OCI-LY1 (cell line): ENCODE results near the gene STK39.

ENCODE experiments used
- H2AFZ ChIP-seq: fragments of 200-600 bp; sonication (generic), shearing (Covaris generic); 2 replicates; pipeline ENCODE4 v1.6.0; 2014; ENCODE audit warnings: antibody characterized with exemption, mild to moderate bottlenecking, low read length
- H3F3A ChIP-seq: fragments of 200-600 bp; sonication (generic), shearing (Covaris generic); 2 replicates; pipeline ENCODE4 v1.6.0; 2014; ENCODE audit warnings: mild to moderate bottlenecking, antibody characterized with exemption, low read length, moderate library complexity; ENCODE audit not compliant: insufficient read depth
- H3K27ac ChIP-seq: fragments of 200-600 bp; sonication (generic); 2 replicates; pipeline ENCODE4 v1.5.1; 2014; ENCODE audit warnings: low read length, mixed run types, mild to moderate bottlenecking, low read depth; ENCODE audit not compliant: poor library complexity, severe bottlenecking
- H3K27me3 ChIP-seq: fragments of 200-600 bp; sonication (generic); 2 replicates; pipeline ENCODE4 v1.6.0; 2014; ENCODE audit warnings: antibody characterized with exemption, mild to moderate bottlenecking, low read length, moderate library complexity; ENCODE audit not compliant: insufficient read depth
- H3K36me3 ChIP-seq: fragments of 200-600 bp; sonication (generic); 2 replicates; pipeline ENCODE4 v1.6.1; 2014; ENCODE audit warnings: mild to moderate bottlenecking, antibody characterized with exemption, low read length, moderate library complexity, mixed read lengths; ENCODE audit not compliant: insufficient read depth
- H3K4me1 ChIP-seq: fragments of 200-600 bp; sonication (generic); 2 replicates; pipeline ENCODE4 v1.5.1; 2014; ENCODE audit warnings: mild to moderate bottlenecking, low read length, moderate library complexity; ENCODE audit not compliant: insufficient read depth, severe bottlenecking
- H3K4me2 ChIP-seq: fragments of 200-600 bp; sonication (generic), shearing (Covaris generic); 2 replicates; pipeline ENCODE4 v1.6.1; 2014; ENCODE audit warnings: low read length
- H3K4me3 ChIP-seq: fragments of 200-600 bp; sonication (generic); 2 replicates; pipeline ENCODE4 v1.5.1; 2014; ENCODE audit warnings: low read length, low read depth, mild to moderate bottlenecking, mixed read lengths; ENCODE audit not compliant: poor library complexity, severe bottlenecking
- H3K79me2 ChIP-seq: fragments of 200-600 bp; shearing (Covaris generic); 2 replicates; pipeline ENCODE4 v1.6.1; 2016; ENCODE audit warnings: mixed run types, low read length, mixed read lengths; ENCODE audit not compliant: insufficient read depth
- H3K9ac ChIP-seq: fragments of 200-600 bp; sonication (generic), shearing (Covaris generic); 2 replicates; pipeline ENCODE4 v1.6.1; 2014; ENCODE audit warnings: mild to moderate bottlenecking, low read length, mixed read lengths
- H3K9me2 ChIP-seq: fragments of 200-600 bp; sonication (generic), shearing (Covaris generic); 2 replicates; pipeline ENCODE4 v1.6.1; 2014; ENCODE audit warnings: low read depth, mild to moderate bottlenecking, low read length, mixed read lengths
- H3K9me3 ChIP-seq: fragments of 200-600 bp; shearing (Covaris generic); 2 replicates; pipeline ENCODE4 v1.6.1; 2014; ENCODE audit warnings: low read length, mixed read lengths
- H4K20me1 ChIP-seq: fragments of 200-600 bp; sonication (generic), shearing (Covaris generic); 2 replicates; pipeline ENCODE4 v1.6.0; 2016; ENCODE audit warnings: mild to moderate bottlenecking, low read length; ENCODE audit not compliant: insufficient read depth
- EZH2 ChIP-seq: fragments of 200-600 bp; sonication (generic), shearing (Covaris generic); IDR thresholded peaks from 2 replicates; pipeline ENCODE4 v1.8.0; 2017; ENCODE audit warnings: borderline replicate concordance, mixed run types, mild to moderate bottlenecking, antibody characterized with exemption, low read length, moderate library complexity, mixed read lengths
- TF ChIP-seq, protein P1 (sequence below): fragments of 200-600 bp; sonication (generic), shearing (Covaris generic); IDR thresholded peaks from 2 replicates; pipeline ENCODE4 v1.5.1; 2017; ENCODE audit warnings: mild to moderate bottlenecking, antibody characterized with exemption, low read length, moderate library complexity, mixed read lengths

STK39 gene

DNA sequence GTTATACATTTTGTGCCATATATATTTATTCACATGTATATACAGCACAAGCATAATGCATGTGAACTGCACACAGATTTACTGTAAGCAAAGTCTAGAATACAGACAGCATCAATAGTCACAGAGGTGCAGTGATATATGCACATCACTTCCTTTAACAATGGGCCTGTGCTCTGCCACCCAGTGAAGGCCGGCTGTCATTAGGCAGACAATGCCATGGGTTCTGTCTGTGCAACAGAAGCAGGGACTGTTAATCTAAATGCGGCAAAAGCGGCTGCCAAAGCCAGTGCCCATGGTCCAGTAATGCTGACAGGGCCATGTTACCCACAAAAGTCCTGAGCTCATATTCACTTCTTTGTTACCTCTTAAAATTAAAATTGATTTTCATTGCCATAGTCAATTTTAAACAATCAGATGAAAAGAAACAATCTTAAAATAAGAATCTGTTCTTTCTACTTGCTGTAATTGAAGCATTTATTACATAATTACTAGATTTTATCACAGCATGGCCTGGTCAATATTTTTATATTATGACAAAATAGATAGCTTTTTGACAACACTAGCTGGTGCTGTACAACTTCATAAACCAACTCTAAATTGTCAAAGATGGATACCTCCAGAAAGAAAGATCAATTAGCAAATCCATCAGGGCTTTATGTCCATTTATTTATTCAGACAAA is 232.0 kb downstream of the STK39 start:
- Histone ChIP-seq H3K4me1 (peaks cover 16% of the 10 kb centered on the region), H3K9ac (no peak overlapping the region), H3K4me3 (no peak overlapping the region), H3K27ac (no peak overlapping the region), H3K9me2 (no peaks in the 10 kb centered on the region), H3K9me3 (no peaks in the 10 kb centered on the region), H3K79me2 (no peaks in the 10 kb centered on the region), H3F3A (no peaks in the 10 kb centered on the region), H3K4me2 (no peak overlapping the region), H3K27me3 (no peaks in the 10 kb centered on the region), H2AFZ (no peak overlapping the region), H3K36me3 (peaks cover 6% of the 10 kb centered on the region), H4K20me1 (no peaks in the 10 kb centered on the region)
- TF ChIP-seq, protein P1, sequence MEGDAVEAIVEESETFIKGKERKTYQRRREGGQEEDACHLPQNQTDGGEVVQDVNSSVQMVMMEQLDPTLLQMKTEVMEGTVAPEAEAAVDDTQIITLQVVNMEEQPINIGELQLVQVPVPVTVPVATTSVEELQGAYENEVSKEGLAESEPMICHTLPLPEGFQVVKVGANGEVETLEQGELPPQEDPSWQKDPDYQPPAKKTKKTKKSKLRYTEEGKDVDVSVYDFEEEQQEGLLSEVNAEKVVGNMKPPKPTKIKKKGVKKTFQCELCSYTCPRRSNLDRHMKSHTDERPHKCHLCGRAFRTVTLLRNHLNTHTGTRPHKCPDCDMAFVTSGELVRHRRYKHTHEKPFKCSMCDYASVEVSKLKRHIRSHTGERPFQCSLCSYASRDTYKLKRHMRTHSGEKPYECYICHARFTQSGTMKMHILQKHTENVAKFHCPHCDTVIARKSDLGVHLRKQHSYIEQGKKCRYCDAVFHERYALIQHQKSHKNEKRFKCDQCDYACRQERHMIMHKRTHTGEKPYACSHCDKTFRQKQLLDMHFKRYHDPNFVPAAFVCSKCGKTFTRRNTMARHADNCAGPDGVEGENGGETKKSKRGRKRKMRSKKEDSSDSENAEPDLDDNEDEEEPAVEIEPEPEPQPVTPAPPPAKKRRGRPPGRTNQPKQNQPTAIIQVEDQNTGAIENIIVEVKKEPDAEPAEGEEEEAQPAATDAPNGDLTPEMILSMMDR = no peak
- no peak for TF ChIP-seq EZH2

DNA sequence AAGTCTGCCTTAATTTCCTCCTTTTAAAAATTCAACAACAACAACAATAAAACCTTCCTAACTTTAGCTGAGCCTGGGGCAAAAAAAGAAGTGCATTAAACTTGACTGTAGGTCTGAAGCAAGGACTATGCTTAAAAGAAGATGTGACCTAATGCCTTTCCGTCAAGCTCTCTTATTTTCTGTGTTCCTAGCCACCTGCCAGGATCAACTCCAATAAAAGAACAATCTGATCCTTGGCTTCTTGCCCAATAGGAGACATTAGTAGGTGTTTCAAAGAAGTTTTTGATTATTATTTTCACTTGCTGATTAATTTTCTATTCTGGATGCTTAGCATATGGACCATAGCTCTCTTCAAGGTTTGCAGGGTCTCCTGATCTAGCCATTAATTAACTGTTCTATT is 237.5 kb downstream of the STK39 start:
- Histone ChIP-seq H4K20me1 (no peaks in the 10 kb centered on the region), H3K27ac (no peak overlapping the region), H3K9me2 (no peaks in the 10 kb centered on the region), H3K4me2 (no peak overlapping the region), H3K4me1 (peaks cover 16% of the 10 kb centered on the region), H3K36me3 (peaks cover 38% of the 10 kb centered on the region), H3K9me3 (no peaks in the 10 kb centered on the region), H3F3A (no peaks in the 10 kb centered on the region), H2AFZ (no peak overlapping the region), H3K79me2 (no peaks in the 10 kb centered on the region), H3K27me3 (no peaks in the 10 kb centered on the region), H3K4me3 (no peak overlapping the region), H3K9ac (no peak overlapping the region)
- TF ChIP-seq, protein P1 = no peak
- no peak for TF ChIP-seq EZH2

DNA sequence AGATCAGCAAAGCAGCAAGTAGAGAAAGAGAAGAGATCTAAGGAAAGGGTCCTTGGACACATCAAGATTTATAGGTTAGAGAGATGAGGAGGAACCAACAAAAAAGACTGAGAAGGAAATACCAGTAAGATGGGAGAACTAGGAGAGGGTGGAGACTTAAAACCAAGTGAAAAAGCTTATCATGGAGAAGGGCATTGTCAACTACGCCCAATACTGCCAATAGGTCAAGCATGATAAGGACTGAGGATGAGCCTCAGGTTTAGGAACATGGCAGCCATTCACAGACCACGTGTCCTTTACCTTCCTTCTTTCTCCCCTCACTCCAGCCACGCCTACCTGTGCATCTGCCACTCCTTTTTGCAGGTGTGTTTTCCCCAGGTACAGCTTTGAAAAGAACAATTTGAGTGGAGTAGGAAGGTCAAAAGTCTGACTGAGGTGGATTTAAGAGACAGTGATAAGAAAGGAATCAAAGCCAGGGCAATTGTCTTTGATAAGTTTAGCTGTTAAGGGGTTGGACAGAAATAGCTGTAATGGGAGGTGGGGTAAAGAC is 238.7 kb downstream of the STK39 start:
- Histone ChIP-seq H3K36me3 (peaks cover 38% of the 10 kb centered on the region), H3K79me2 (no peaks in the 10 kb centered on the region), H2AFZ (no peak overlapping the region), H3K4me1 (peaks cover 11% of the 10 kb centered on the region), H3K9me2 (no peaks in the 10 kb centered on the region), H3F3A (no peaks in the 10 kb centered on the region), H3K9me3 (no peaks in the 10 kb centered on the region), H3K27me3 (no peaks in the 10 kb centered on the region), H3K4me2 (no peak overlapping the region), H4K20me1 (no peaks in the 10 kb centered on the region), H3K9ac (no peak overlapping the region), H3K27ac (no peak overlapping the region), H3K4me3 (no peak overlapping the region)
- no peak for TF ChIP-seq EZH2
- TF ChIP-seq, protein P1 = no peak
